RWPE1 (cell line): Measurements from ENCODE around the gene CALHM4.
A peak's percentile ranks its signal among the peaks of the same experiment; 100 is the strongest.

ENCODE experiments used
- CTCF ChIA-PET: fragments of 350-600 bp; sonication (Branson Sonifier 250); formaldehyde crosslinking; extraction: SDS; loops from one replicate; lab custom pipeline; 2021; lab: Yijun Ruan, JAX
- POLR2A ChIA-PET: fragments of 400-600 bp; formaldehyde crosslinking; extraction: SDS; loops from one replicate; lab custom pipeline; 2020; ENCODE audit warnings: antibody characterized with exemption; ENCODE audit not compliant: low non-redundant PET; lab: Yijun Ruan, JAX
- DNase-seq: peaks from one replicate; pipeline ENCODE4 v3.0.0; 2012; ENCODE audit warnings: low spot score
- H3K27ac ChIP-seq: fragments of 450-650 bp; 2 replicates; pipeline ENCODE4 v1.5.1; 2017
- CTCF ChIP-seq: fragments of 450-650 bp; conservative IDR thresholded peaks from 2 replicates; pipeline ENCODE4 v1.5.1; 2017; ENCODE audit warnings: low read depth, mild to moderate bottlenecking

Gene CALHM4

GRCh38 chr6:116550796-116551195 lies 2.8 kb upstream of the CALHM4 start:
- no peak for TF ChIP-seq CTCF
- ChIA-PET POLR2A (no interaction called here), CTCF (interaction anchor here (0.5 kb wide), 1 partner anchor 9 kb away, joined by 3 read pairs; no protein-coding TSS in a partner anchor)
- no peak overlapping the region for H3K27ac ChIP-seq
- no peak for DNase-seq

GRCh38 chr6:116556065-116556464 lies 2.5 kb downstream of the CALHM4 start:
- H3K27ac ChIP-seq: no peak overlapping the region
- ChIA-PET CTCF (no interaction called here), POLR2A (no interaction called here)
- TF ChIP-seq CTCF: no peak
- DNase-seq: peak; percentile 51

- H3K27ac ChIP-seq: no peak overlapping the region; the same call in 1 of the 2 replicates
- no peak for TF ChIP-seq CTCF
- ChIA-PET CTCF (no interaction called here), POLR2A (no interaction called here)
- DNase-seq: no peak
Observed at GRCh38 chr6:116556814-116557415, 3.4 kb downstream of the CALHM4 start.

- ChIA-PET CTCF (interaction anchor here (0.9 to 1.1 kb wide), 3 partner anchors 23 to 270 kb away, joined by 3 to 4 read pairs (median 4); no protein-coding TSS in a partner anchor), POLR2A (interaction anchor here (0.6 to 1.0 kb wide), 2 partner anchors 14 to 304 kb away, joined by 3 to 5 read pairs; partner anchors contain the start of genes RWDD1 and TSPYL4)
- peak overlapping the region; percentile 61; the same call in 1 of the 2 replicates for H3K27ac ChIP-seq
- DNase-seq: peak; percentile 86
- TF ChIP-seq CTCF: no peak
Observed at GRCh38 chr6:116557893-116558292, 4.3 kb downstream of the CALHM4 start.

GRCh38 chr6:116560130-116560529 lies 6.6 kb downstream of the CALHM4 start:
- no peak overlapping the region for H3K27ac ChIP-seq
- no peak for TF ChIP-seq CTCF
- ChIA-PET POLR2A (no interaction called here), CTCF (interaction anchor here (0.6 to 1.4 kb wide), 2 partner anchors 106 to 342 kb away, joined by 3 to 8 read pairs; no protein-coding TSS in a partner anchor)
- DNase-seq: no peak

- DNase-seq: peak; percentile 40
- POLR2A ChIA-PET: interaction anchor here (0.5 kb wide), 1 partner anchor 293 kb away, joined by 3 read pairs; no protein-coding TSS in a partner anchor
- peak; percentile 91 for TF ChIP-seq CTCF
- H3K27ac ChIP-seq: no peak overlapping the region
- CTCF ChIA-PET: interaction anchor here (0.6 to 2.5 kb wide), 15 partner anchors 9 to 1222 kb away, joined by 3 to 11 read pairs (median 3); partner anchors contain the start of genes DSE and RWDD1
Observed at GRCh38 chr6:116561377-116562018, 7.9 kb downstream of the CALHM4 start.
